H54 (cell line): Measurements from ENCODE around the gene ARHGEF3.
"Not testable (repeated sequence)": the region's sequence is repeated elsewhere in the genome, so short reads cannot be mapped to it uniquely, and the experiment has no call there.

Experiments
- DNase-seq: peaks from one replicate; pipeline ENCODE4 v3.0.0; 2011; ENCODE audit warnings: low spot score, mixed read lengths; ENCODE audit not compliant: insufficient read length
- FAIRE-seq: peaks from 3 replicates; lab custom pipeline; 2011; peaks lifted over from hg19 to GRCh38; lab: Jason Lieb, UNC
- POLR2A ChIP-seq: IDR thresholded peaks from 2 replicates; pipeline ENCODE4 v1.6.1; 2011; ENCODE audit warnings: low read depth, mild to moderate bottlenecking, low read length

Gene ARHGEF3

GRCh38 chr3:56737006-56737405, 64.7 kb downstream of the ARHGEF3 start:
- no peak for FAIRE-seq
- no peak for TF ChIP-seq POLR2A
- no peak for DNase-seq

GRCh38 chr3:56732109-56732508, 69.6 kb downstream of the ARHGEF3 start:
- FAIRE-seq: no peak
- DNase-seq: no peak
- TF ChIP-seq POLR2A: no peak

- TF ChIP-seq POLR2A: no peak
- FAIRE-seq: no peak
- DNase-seq: no peak
Measured at GRCh38 chr3:56725175-56725574, 76.6 kb downstream of the ARHGEF3 start.

- no peak for FAIRE-seq
- DNase-seq: no peak
- TF ChIP-seq POLR2A: no peak
Measured at GRCh38 chr3:56724676-56725075, 77.1 kb downstream of the ARHGEF3 start.

GRCh38 chr3:56720849-56721248, 80.9 kb downstream of the ARHGEF3 start:
- DNase-seq: no peak
- no peak for TF ChIP-seq POLR2A
- no peak for FAIRE-seq

GRCh38 chr3:56718809-56719208, 82.9 kb downstream of the ARHGEF3 start:
- not testable (repeated sequence) for FAIRE-seq, DNase-seq

GRCh38 chr3:56711344-56711743, 90.4 kb downstream of the ARHGEF3 start:
- TF ChIP-seq POLR2A: no peak
- no peak for FAIRE-seq
- DNase-seq: no peak

GRCh38 chr3:56707412-56707811, 94.3 kb downstream of the ARHGEF3 start:
- not testable (repeated sequence) for FAIRE-seq, DNase-seq

- TF ChIP-seq POLR2A: no peak
- DNase-seq: no peak
- no peak for FAIRE-seq
Measured at GRCh38 chr3:56706629-56707028, 95.1 kb downstream of the ARHGEF3 start.

- TF ChIP-seq POLR2A: no peak
- FAIRE-seq (no peak), DNase-seq (no peak)
Measured at GRCh38 chr3:56704706-56705105, 97.0 kb downstream of the ARHGEF3 start.

- TF ChIP-seq POLR2A: no peak
- peak; percentile 21 for DNase-seq
- peak; percentile 60 for FAIRE-seq
Measured at GRCh38 chr3:56702490-56703315, 99.0 kb downstream of the ARHGEF3 start.

GRCh38 chr3:56700151-56700550, 101.6 kb downstream of the ARHGEF3 start:
- no peak for TF ChIP-seq POLR2A
- no peak for DNase-seq
- no peak for FAIRE-seq

- FAIRE-seq (no peak), DNase-seq (no peak)
- no peak for TF ChIP-seq POLR2A
Measured at GRCh38 chr3:56694867-56695683, 106.7 kb downstream of the ARHGEF3 start.

GRCh38 chr3:56693750-56694149, 108.0 kb downstream of the ARHGEF3 start:
- DNase-seq (no peak), FAIRE-seq (no peak)
- no peak for TF ChIP-seq POLR2A

GRCh38 chr3:56692520-56693433, 109.0 kb downstream of the ARHGEF3 start:
- not testable (repeated sequence) for FAIRE-seq

GRCh38 chr3:56692001-56692365, 109.8 kb downstream of the ARHGEF3 start:
- DNase-seq, FAIRE-seq: not testable (repeated sequence)

More at GRCh38 chr3:56692520-56693433, 109.0 kb downstream of the ARHGEF3 start:
- DNase-seq: not testable (repeated sequence)
